RCC 7860 (cell line): ENCODE measurements around the gene RAB4B.
"Not testable (repeated sequence)": the region's sequence is repeated elsewhere in the genome, so short reads cannot be mapped to it uniquely, and the experiment has no call there.

Experiments used
- DNase-seq: peaks from one replicate; pipeline ENCODE4 v3.0.0-alpha.2; 2015; ENCODE audit warnings: low spot score
- FAIRE-seq: peaks from 2 replicates; lab custom pipeline; 2012; peaks lifted over from hg19 to GRCh38; lab: Jason Lieb, UNC

RAB4B gene

GRCh38 chr19:40838477-40838876, 60.4 kb downstream of the RAB4B start:
- not testable (repeated sequence) for DNase-seq, FAIRE-seq

GRCh38 chr19:40842012-40842411, 64.0 kb downstream of the RAB4B start:
- not testable (repeated sequence) for FAIRE-seq, DNase-seq

- not testable (repeated sequence) for DNase-seq, FAIRE-seq
These were observed 65.1 kb downstream of the RAB4B start for GRCh38 chr19:40842997-40843652.

- DNase-seq, FAIRE-seq: not testable (repeated sequence)
These were observed 65.6 kb downstream of the RAB4B start for GRCh38 chr19:40843653-40844052.
